Pulmonary artery endothelial cell (primary cell): Measurements from ENCODE around the gene VSX1. TPM values are rescaled to one million over a fixed set of nuclear protein-coding genes. Genes with fewer than 3 reads are reported as not detected.

ENCODE experiments used
- DNase-seq: peaks from one replicate; pipeline ENCODE4 v3.0.0-alpha.2; 2011; ENCODE audit warnings: low read depth, low spot score
- total RNA-seq: library from RNA; depleted of rRNA; stranded (reverse); fragments of >200 nt; gene quantifications from 2 replicates; pipeline ENCODE4 v1.2.3, GENCODE V29; 2014

VSX1 gene
- total RNA-seq, 1 donor from 2014 or later = not detected

DNA sequence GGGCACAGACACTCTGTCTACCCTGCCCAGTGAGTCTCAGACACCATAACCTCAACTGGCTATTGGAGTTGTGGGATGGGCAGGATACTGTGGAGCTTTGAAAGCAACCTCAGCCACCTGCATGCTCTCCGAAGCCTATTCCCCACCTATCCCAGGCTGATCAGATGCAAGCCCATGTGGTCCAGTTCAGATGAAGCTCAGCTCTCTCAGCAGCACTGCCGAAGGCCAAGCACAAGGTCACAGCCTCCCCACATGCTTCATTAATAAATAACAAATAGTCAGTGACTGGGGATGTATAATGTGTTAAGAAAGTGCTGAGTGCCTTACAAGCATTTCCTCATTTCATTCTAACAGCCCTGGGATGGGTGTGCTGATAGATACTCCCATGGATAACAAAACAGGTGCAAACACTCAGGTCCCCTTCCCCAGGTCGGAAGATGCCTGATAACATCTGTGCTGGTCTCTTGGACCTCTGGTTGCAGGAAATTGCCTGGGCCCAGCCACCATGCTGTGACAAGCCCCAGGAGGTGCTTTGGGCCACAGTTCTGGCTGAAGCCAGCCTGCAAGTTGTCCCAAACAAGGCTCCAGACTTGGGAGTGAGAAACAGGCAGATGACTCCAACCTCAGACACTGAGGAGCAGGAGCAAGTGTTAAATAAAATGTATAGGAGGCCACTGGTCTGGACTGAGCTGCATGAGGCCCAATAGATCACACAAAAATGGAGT, 27.7 kb downstream of the VSX1 start:
- DNase-seq = no peak

DNA sequence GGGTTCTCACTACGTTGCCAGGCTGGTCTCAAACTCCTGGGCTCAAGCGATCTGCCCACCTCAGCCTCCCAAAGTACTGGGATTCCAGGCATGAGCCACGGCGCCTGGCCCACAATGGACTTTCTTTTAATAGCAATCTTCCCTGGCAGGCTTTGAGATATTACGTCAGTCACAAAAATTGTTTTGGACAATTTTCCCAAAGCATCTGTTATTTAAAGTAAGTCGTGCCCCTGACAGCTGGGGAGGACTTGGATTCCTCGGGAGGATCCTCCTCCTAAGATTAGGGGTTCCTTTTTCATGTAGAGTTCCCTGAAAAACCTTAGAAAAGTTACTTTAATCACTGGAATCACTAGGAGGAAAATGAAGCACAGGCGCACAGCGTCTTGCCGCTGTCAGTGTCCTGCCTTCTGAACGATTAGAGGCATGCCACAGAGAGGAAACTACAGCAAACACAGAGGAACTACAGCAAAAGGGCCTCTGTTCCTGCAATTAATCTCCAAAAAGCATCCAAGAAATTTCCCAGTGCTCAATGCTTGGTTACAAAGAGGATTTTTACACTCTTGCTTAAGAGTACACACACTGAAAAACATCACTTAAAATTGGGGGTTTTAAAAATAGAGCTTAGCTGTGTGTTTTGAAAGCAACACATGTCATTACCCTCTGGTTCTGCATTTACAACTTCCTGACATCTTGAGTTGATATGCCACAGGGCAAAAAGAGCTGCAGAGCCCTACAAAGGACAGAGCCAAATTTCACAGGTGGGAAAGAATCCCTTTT, 28.5 kb downstream of the VSX1 start:
- no peak for DNase-seq

DNA sequence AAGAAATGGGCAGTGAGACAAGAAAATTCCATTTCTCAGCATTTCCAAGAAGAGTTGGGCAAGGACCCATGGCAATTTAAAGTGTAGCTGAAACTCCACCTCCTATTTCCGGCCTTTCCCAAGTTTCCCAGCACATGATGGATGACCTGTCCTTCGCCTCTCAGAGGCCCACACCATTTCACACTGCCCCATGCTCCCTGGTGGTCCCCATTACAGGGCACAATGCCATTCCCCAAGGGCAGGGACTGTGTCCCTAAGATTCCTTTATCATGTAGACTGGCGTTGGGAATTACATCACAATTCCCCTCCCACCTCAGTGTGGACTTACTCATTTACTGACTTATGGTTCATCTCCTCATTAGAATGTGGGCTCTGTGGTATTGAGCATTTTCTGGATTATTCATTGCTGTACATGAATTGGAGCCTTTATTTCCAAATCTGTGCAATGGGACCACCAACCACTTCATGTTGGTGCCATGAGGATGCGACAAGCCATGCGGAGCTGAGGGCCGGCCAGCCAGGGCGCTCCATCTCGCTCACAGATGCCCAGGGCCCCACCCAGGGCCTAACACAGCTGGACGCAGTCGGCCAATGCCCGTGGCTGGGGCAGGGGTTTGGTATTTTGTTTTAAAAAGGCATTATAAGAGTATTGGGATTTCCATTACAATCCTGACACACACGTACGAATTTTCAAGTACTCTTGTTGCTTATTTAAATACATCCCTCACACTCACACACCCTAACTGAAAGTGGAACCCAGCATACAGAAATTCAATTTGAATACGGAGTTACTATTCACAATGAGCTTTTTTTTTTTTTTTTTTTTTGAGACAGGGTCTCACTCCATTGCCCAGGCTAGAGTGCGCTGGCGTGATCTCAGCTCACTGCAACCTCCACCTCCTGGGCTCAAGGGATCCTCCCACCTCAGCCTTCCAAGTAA, 29.4 kb downstream of the VSX1 start:
- no peak for DNase-seq

DNA sequence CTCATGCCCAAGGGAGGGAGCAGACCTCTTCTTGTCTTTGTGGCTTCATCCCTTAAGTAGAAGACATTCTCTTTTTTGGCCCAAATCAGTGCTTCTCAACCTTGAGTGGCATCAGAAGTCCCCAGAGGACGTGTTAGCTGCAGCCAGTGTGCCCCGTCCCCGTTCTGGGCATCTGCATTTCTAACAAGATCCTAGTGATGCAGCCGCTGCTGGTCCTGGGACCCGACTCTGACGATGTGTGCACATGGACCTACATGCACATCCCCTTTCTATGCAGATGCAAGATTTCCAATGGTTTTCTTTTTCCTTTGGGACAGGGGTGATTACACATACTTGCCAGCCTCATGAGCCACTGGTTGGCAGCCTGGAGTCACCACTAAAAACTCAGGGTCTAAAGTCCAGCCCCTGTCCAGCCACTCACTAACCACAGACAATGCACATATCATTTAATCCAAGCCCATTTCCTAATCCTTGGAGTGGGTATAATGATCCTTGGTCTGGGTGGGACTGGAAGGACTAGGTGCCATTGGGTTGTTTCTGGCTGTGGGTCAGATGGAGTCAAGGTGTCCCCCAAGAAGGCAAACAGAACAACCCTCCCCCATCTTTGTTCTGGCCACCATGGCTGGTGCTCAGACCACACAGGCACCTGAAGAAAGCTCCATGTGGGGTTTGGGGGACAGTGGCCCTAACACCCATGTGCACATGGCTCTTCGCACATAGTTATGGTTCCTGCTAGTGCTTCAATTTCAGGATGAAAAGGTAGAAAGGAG, 30.4 kb downstream of the VSX1 start:
- no peak for DNase-seq

DNA sequence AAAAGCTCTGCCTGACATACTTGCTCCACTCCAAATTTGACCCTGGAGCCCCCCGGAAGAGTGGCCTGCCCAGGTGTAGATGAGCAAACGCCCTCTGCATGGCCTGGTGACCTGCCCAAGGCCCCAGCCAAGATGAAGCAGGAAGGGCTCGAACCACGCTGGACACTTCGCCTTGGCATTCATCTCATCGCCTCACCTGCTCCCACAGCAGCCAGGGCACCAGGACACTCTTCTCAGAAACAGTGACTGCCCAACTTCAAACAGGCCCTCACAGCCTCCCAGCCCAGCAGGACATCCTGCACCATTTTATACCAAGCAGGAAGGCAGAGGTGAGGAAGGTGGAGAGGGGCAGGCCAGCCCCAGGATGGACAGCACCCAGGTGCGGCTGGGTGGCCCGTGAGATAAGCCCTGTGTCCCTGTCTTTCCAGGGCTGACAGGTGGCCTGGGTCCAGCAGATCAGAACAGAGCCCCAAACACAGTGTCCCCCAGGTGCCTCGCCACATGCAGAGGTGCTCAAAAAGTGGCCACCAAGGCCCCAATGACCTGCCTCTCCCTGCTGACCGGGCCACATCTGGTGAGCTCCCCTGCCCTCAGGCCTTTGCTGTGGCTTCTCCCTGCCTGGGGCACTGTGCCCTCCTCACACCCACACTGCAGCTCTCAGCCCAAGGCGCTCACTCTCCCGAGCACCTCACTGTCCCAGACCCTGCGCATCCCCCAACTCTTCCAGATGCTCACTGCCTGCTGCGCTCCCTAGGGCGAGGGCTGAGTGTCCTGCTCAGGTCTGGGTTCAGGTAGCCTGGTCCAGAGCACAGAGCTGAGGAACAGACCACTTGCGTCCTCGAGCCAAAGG, 31.2 kb downstream of the VSX1 start:
- no peak for DNase-seq

DNA sequence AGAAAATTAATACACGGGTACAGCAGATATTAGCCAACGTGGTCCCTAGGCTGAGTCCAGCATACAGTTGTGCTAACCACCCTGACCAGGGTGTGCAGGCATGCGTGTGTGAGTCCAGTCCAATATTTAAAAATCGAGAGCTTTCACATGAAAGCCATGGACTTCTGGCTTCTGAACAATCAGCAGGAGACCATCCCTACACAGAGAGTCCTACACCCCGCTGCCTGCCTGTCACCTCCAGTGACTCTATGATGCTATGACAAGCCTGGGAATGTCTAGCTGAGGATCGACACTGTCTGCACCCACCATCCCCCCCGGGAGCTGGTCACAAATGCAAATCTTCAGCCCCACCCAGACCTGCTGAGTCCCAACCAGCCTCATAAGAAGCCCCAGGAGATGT, 31.9 kb downstream of the VSX1 start:
- DNase-seq = no peak

DNA sequence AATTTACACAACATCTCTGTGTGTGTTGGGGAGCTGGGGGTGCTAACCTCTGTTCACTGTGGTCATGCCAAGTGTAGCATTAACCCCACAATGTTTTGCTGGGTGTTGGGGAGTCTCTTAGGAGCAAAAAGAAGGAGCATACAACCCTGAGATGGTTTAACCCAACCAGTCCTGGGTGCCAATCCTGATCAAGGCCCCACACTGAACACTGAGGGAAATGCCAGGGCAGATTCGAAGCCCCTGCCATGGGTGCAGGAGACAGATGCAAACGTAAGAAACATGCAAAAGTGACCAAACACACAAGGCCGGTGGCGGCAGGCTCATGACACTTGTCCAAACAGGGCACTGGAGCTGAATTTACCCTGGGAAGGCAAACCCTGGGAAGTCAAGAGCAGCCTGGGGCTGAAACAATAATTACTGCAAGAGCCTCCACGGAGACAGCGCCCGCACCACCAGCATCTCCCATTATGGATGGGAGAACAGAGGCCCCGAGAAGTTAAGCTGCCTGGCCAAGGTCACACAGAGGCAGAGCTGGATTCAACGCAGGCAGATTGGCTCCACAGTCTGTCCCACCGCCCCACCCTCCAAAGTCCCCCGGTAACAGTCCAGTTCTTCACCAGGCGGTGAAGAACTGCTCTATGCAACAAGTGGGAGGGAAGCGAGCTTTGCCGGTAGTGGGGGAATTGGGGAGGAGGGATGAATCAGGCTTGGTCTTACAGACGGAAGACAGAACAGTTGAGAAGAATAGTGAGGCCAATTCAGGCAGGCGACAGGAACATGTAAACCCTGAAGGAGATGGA, 32.5 kb downstream of the VSX1 start:
- DNase-seq = no peak

DNA sequence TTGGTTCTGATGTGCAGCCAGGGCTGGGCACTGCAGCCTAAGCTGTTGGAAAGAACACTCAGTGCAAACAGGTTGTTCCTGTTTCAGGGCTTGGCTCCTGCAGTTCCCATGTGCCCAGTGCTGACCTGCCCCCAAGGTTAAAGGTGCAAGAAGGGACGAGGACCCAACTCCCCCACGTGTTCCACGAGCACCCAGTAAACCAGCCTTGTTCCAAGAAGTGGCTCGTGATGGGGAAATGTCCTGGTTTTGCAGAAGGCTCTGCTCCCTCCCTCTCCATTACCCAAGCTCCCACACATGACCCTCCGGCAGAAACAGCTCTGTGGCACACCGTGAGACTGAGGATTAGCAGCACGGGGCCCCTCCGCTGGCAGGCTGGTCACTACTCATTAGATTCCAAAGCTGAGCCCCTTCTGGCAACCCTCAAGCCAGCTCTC, 33.4 kb downstream of the VSX1 start:
- no peak for DNase-seq

DNA sequence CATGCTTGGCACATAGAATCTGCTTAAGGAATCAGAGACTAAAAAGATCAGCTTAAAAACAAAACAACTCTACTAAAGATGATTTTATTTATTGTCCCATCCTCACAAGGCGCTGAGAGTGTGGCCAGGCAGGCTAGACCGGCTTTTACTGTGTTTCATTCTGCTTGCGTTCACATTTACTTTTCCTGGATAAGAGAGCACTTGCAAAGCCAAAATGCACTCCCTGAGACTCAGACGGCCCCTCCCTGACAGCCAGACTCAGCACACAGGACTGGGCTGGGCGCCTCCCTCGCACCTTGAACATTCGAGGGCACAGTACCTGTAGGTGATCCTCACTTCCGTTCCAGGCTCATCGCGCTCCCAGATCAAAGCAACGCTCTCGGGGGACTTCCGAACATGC, 34.2 kb downstream of the VSX1 start:
- DNase-seq = no peak

DNA sequence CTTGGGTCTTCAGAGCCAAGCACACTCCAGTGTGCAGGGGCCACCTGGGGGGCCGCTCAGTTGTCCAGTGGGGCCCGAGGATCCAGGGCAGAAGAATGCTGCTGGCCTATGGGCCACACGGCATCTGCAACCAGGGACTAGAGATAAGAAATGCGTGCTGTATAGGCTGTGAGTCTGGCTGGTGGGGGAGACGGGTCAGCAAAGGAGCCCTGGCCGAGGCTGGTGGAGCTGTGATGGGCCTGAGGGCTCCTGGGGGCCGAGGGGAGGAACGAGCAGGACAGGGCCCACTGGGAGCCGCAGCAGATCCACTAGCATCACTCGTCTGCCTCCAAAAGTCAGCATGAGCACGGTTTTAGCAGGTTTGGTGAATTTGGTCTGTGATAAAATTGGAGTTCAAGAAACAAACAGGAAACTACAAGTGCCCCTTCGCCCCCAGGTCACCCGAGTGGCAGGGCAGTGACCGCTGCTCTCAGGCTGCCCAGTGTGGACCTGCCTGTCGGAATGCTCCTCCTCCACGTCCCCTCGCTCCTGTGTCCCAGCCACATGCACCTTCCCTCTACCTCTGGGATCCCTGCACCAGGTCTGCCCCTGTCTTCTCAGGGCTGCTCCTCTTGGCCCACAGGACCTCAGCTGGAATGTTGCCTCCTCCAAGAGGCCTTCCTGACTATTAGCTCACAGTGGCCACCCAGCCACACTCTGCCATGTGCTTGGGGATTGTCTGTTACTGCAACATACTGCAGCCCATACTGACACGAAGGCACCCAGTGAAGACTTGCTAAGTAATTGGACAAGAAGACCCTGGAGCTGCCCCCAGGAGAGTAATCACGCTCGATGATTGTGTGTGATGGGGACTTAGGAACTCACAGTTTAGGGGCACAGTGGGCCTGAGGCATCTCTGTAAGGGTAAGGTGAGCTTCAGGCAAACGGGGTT, 34.9 kb downstream of the VSX1 start:
- DNase-seq = no peak

DNA sequence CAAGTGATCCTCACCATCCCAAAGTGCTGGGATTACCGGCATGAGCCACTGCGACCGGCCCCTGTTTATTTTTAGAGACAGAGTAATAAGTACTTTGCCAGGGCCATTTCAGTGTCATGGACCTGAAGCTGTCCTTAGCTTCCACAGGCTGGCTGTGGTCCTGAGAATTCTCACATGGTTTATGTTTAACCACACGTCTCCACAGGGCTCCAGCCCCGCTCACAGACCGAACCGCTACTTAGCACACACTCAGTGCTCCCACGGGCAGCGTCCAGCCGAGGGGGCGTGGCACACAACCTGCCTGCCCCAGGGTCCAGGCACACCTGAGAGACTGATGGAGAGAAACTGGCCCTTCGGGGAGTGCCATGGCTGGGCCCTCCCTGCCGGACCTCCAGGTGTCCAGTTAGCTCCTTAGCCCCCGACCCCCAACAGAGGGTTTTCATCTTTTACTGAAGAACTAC, 35.7 kb downstream of the VSX1 start:
- no peak for DNase-seq

DNA sequence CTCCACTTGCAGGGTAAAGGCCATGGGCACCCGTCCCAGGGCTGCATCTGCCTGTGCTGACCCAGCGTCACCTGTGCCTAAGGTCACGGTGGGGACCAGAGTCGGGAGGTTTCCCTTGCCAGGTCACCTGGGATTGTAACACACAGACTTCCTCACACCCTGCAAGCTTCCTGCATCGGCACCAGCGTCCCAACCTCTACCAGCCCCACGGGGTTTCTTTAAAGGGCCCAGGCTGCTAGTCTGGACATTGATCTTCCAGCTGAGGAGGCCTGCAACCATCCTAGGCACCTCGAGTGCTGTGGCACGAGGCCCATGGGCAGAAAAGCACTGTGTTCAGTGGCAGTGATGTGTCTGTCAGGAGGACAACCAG, 36.6 kb downstream of the VSX1 start:
- no peak for DNase-seq

DNA sequence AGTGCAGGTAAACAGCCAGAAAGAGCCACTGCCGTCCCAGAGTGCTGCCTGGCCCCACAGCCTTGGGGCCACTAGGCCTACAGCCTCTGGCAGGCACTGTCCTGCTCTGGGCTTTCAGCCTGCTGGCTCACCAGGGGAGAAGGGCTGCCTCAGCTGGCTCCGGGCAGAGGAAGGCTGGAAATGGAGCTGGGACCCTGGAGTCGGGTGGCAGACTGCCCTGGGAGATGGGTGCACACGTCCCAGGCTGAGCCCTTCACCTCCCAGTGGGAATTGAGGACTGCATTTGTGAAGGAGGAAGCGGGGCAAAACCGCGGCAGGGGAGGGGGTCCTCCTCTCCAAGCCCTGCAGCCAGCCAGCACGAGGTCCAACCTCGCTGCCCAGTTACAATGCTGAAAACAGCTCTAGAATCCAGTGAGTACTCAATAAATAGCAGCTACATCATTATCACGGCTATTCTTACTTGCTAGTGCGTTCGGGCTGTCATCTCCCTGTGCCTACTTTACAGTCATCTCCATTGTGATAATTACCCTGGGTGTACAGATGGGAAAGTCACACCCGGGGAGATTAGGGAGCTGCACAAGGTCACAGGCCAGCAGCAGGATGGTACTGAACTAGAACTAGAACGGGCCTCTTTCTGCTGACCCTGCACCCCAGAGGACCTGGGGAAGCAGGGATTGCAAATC, 37.1 kb downstream of the VSX1 start:
- DNase-seq = no peak

DNA sequence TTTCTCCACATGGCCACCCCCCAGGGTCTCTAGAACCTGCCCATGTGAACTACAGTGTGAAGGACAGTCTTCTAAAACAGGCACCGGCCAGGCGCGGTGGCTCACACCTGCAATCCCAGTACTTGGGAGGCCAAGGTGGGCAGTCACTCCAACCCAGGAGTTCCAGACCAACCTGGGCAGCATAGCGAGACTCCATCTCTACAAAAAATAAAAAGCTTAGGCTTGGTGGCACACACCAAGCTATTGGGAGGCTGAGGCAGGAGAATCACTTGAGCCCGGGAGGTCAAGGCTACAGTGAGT, 37.7 kb downstream of the VSX1 start:
- no peak for DNase-seq

DNA sequence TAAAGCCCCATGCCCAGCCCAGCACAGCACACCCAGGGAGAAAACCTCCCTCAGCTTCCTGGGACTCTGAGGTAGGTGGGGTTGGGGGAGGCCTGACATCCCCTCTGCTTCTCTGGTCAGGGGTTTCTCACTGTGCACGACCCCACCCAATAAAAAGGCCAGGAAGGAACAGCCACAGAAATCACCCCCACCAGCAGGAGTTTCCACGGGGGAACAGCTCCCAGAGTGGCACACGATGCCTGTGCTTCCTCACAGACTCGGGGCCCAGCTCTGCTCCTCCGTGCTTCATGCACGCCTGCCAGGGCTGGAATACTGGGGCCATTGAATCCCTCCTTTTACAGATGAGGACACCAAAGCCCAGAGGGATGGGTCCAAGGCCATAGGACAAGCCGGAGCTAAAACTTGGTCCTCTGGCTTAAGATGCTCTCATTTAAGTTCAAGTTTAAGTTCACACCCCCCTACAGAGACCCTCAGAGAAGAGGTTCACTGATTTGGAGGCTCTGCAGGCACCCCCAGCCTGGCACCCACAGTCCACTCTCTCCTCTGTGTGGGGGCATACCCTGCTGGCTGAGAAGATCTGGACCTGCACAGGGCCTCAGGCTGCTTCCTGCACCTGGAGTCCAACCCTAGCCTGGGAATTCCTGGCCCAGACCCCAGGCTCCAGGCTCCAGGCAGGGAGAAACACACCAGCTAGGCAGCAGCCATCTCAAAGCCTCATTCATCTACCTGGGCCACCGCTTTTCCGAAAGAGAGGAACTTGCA, 38.3 kb downstream of the VSX1 start:
- no peak for DNase-seq

DNA sequence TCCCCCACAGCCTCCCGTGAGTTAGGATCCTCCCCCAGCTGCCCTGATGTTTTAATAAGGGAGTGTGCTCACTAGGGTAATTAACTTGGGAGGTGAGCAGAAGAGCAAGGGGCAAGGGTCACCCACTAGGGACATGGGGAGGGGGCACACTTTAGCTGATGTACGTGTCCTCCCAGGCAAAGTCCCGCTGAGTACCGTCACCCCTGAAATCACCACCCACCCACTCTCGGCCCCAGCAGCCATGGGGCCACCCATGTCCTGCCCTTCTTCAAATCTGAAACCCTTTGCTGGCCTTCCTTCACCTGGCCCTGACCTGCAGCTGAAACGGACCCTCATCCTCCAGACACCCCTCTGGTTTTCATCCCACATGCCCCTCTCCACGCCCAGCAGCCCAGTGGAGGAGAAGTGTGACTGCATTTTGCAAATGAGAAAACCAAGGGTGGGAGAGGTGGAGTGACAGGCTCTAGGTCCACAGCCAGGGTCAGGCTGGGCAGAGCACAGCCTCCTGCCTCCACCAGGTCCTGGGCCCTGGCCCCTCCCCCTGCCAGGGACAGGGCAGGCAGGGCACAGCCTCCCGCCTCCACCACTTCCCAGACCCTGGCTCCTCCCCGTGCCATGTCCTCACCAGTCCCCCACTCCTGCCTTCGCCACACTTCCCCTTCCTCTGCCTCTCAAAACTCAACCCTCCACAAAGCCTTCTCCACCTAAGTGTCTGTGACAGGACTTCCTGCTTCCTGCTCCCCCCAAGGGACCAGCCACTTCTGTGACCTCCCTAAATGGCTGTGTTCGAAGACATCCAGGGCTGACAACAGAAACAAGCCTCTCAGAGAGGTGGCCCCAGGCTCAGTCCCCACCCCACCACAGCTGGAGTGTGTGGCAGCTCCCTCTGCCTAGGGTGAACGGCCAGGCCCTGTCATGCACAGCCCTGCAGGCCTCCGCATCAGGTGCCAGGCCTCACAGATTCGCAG, 39.1 kb downstream of the VSX1 start:
- DNase-seq = no peak
